HCT116 (cell line): ENCODE results near the gene BZW2. TPM values are rescaled to one million over a fixed set of nuclear protein-coding genes. Genes with fewer than 3 reads are reported as not detected.

Experiments
- ATAC-seq: fragments of 200-7000 bp; cut with Tn5 transposase; 2 replicates; pipeline ENCODE4 v1.9.1; 2020; ENCODE audit warnings: mild to moderate bottlenecking, moderate library complexity
- BruUV-seq: library from RNA; stranded (reverse); fragments of 400-500 nt; replicated peaks from 2 replicates; lab custom pipeline; 2021; lab: Mats Ljungman, UMichigan
- CTCF ChIA-PET: fragments of 300-600 bp; sonication (Branson Sonifier 250); formaldehyde crosslinking; loops from one replicate; lab custom pipeline; 2021; ENCODE audit warnings: antibody characterized with exemption; lab: Charles Lee
- POLR2A ChIA-PET: fragments of 300-600, 350-600 bp; sonication (Branson Sonifier 250); formaldehyde crosslinking; loops from one replicate; lab custom pipeline; 2021; ENCODE audit warnings: antibody characterized with exemption; lab: Charles Lee
- RAD21 ChIA-PET, 2 experiments: fragments of 300-600 bp; sonication (Branson Sonifier 250); formaldehyde crosslinking; loops; one replicate each; lab custom pipeline; 2023; ENCODE audit warnings: low total read pairs in 2 of 2; ENCODE audit not compliant: uncharacterized antibody in 2 of 2, unreplicated experiment in 2 of 2, low non-redundant PET in 1 of 2; lab: Charles Lee
- DNase-seq: peaks from one replicate; pipeline ENCODE4 v3.0.0-alpha.2; 2010; ENCODE audit warnings: low read depth, low spot score
- H2AFZ ChIP-seq: fragments of 200-600 bp; shearing (Covaris generic), sonication (generic); 2 replicates; pipeline ENCODE4 v1.6.1; 2017; ENCODE audit warnings: low read depth, mixed run types, mixed read lengths, antibody characterized with exemption, low read length; ENCODE audit not compliant: poor library complexity, severe bottlenecking
- H3K27ac ChIP-seq: 2 replicates; pipeline ENCODE4 v1.5.1; 2012; ENCODE audit warnings: low read depth, low read length
- H3K27me3 ChIP-seq: fragments of 200-600 bp; sonication (generic); 2 replicates; pipeline ENCODE4 v1.6.1; 2016; ENCODE audit warnings: mixed run types, low read length, mixed read lengths; ENCODE audit not compliant: insufficient read depth
- H3K36me3 ChIP-seq, 2 experiments: fragments of 200-500 bp in 1 of 2; fragments of 200-600 bp in 1 of 2; sonication (Bioruptor generic) in 1 of 2; sonication (generic) in 1 of 2; 2 replicates each; pipeline versions ENCODE4 v1.5.1 to v1.6.1; 2014 to 2016; ENCODE audit warnings: low read length in 2 of 2, inconsistent platforms in 1 of 2, mixed read lengths in 1 of 2, mixed run types in 1 of 2; ENCODE audit not compliant: insufficient read depth in 2 of 2, control insufficient read depth in 1 of 2
- H3K4me1 ChIP-seq, 2 experiments: fragments of 200-600 bp in 1 of 2; sonication (generic) in 1 of 2; 2 replicates each; pipeline versions ENCODE4 v1.5.1 to v1.6.1; 2012 to 2017; ENCODE audit warnings: low read length in 2 of 2, inconsistent platforms in 1 of 2, mild to moderate bottlenecking in 1 of 2, mixed read lengths in 1 of 2, mixed run types in 1 of 2, moderate library complexity in 1 of 2; ENCODE audit not compliant: insufficient read depth in 2 of 2, control insufficient read depth in 1 of 2
- H3K4me2 ChIP-seq: fragments of 200-600 bp; sonication (generic); 2 replicates; pipeline ENCODE4 v1.6.1; 2017; ENCODE audit warnings: mixed run types, low read length, mixed read lengths
- H3K4me3 ChIP-seq, 2 experiments: fragments of 200-600 bp in 1 of 2; sonication (generic) in 1 of 2; replicated peaks in 1 of 2; 2 replicates each; pipeline ENCODE4 v1.5.1; 2011 to 2016; ENCODE audit warnings: low read length in 2 of 2, control low read depth in 1 of 2, low read depth in 1 of 2, mild to moderate bottlenecking in 1 of 2, mixed read lengths in 1 of 2, mixed run types in 1 of 2
- H3K79me2 ChIP-seq: fragments of 200-600 bp; sonication (generic); 2 replicates; pipeline ENCODE4 v1.6.1; 2017; ENCODE audit warnings: mild to moderate bottlenecking, mixed run types, low read length, moderate library complexity, mixed read lengths; ENCODE audit not compliant: insufficient read depth
- H3K9ac ChIP-seq: fragments of 200-600 bp; sonication (generic); 2 replicates; pipeline ENCODE4 v1.6.1; 2016; ENCODE audit warnings: low read length, mixed read lengths
- H3K9me2 ChIP-seq: fragments of 200-600 bp; sonication (generic), shearing (Covaris generic); 2 replicates; pipeline ENCODE4 v1.6.1; 2017; ENCODE audit warnings: mixed run types, mild to moderate bottlenecking, moderate library complexity; ENCODE audit not compliant: insufficient read depth
- H3K9me3 ChIP-seq, 2 experiments: fragments of 200-500 bp in 1 of 2; fragments of 200-600 bp in 1 of 2; sonication (Bioruptor generic) in 1 of 2; sonication (generic) in 1 of 2; 2 replicates each; pipeline ENCODE4 v1.6.1; 2014 to 2017; ENCODE audit warnings: low read length in 2 of 2, mixed read lengths in 2 of 2, inconsistent platforms in 1 of 2, low read depth in 1 of 2, mild to moderate bottlenecking in 1 of 2, mixed run types in 1 of 2, moderate library complexity in 1 of 2; ENCODE audit not compliant: control insufficient read depth in 1 of 2, insufficient read depth in 1 of 2
- H4K20me1 ChIP-seq: fragments of 200-600 bp; sonication (generic), shearing (Covaris generic); 2 replicates; pipeline ENCODE4 v1.6.1; 2017; ENCODE audit warnings: mixed run types, mild to moderate bottlenecking, moderate library complexity; ENCODE audit not compliant: insufficient read depth
- CEBPB ChIP-seq: IDR thresholded peaks from 2 replicates; pipeline ENCODE4 v1.6.1; 2012; ENCODE audit warnings: low read depth
- ELF1 ChIP-seq: IDR thresholded peaks from 2 replicates; pipeline ENCODE4 v1.6.1; 2012; ENCODE audit warnings: low read depth, borderline replicate concordance
- JUND ChIP-seq: IDR thresholded peaks from 2 replicates; pipeline ENCODE4 v1.6.1; 2012
- intact Hi-C: fragments of 100-400 bp; cut with micrococcal nuclease; formaldehyde crosslinking; loops from 2 replicates; pipeline ENCODE4 v1.10.0; 2022
- total RNA-seq: library from RNA; stranded (reverse); gene quantifications from one replicate; pipeline ENCODE4 v1.2.1, GENCODE V29; 2021; ENCODE audit not compliant: unreplicated experiment
- TF ChIP-seq, protein P1 (sequence below): IDR thresholded peaks from 2 replicates; pipeline ENCODE4 v1.6.1; 2012; ENCODE audit warnings: low read depth

The BZW2 gene
- total RNA-seq, 1 experiment from 2014 or later, result 119 TPM

DNA sequence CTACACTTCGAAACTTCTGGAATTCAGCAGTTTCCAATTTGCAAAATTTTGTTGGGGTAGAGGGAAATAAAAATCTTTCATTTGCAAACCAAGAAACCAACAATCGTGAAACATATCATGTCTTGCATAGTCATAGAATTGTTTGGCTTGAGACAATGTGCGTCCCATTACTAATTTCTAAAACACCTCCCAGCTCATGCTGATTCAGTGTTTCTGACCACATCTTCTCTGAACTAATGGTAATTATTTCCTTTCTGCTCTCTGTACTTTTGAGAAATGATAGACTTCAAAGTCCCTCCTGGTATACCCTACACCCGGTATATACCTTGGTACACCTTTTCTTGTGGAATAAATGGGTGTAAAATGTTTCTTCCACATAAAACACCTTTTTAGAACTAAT lies 65.7 kb downstream of the BZW2 start (continued):
- TF ChIP-seq, protein P1, sequence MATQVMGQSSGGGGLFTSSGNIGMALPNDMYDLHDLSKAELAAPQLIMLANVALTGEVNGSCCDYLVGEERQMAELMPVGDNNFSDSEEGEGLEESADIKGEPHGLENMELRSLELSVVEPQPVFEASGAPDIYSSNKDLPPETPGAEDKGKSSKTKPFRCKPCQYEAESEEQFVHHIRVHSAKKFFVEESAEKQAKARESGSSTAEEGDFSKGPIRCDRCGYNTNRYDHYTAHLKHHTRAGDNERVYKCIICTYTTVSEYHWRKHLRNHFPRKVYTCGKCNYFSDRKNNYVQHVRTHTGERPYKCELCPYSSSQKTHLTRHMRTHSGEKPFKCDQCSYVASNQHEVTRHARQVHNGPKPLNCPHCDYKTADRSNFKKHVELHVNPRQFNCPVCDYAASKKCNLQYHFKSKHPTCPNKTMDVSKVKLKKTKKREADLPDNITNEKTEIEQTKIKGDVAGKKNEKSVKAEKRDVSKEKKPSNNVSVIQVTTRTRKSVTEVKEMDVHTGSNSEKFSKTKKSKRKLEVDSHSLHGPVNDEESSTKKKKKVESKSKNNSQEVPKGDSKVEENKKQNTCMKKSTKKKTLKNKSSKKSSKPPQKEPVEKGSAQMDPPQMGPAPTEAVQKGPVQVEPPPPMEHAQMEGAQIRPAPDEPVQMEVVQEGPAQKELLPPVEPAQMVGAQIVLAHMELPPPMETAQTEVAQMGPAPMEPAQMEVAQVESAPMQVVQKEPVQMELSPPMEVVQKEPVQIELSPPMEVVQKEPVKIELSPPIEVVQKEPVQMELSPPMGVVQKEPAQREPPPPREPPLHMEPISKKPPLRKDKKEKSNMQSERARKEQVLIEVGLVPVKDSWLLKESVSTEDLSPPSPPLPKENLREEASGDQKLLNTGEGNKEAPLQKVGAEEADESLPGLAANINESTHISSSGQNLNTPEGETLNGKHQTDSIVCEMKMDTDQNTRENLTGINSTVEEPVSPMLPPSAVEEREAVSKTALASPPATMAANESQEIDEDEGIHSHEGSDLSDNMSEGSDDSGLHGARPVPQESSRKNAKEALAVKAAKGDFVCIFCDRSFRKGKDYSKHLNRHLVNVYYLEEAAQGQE, result no peak
- TF ChIP-seq, all 23 proteins: peak for 0

DNA sequence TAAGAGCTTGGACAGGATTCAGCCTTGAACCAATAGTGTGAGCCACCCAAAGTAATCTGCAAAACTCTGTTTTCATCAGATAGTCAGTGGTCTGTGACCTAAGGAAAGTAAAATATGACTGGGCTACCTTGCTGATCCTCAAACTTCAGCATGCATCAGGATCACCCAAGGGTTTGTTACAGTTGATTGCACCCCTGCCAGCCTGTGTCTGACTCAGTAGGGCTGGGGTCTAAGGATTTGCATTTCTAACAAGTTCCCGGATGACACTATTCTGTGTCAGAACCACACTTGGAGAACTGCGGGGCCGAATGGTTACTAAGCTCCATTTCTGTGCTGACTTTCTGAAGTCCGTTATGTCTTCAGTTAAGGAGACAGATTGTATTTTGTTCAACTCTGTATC lies 66.9 kb downstream of the BZW2 start:
- Histone ChIP-seq H2AFZ (no peak overlapping the region), H4K20me1 (no peaks in the 10 kb centered on the region; the same call in 1 of the 2 replicates), H3K27me3 (no peaks in the 10 kb centered on the region), H3K9me3 (no peaks in the 10 kb centered on the region), H3K27ac (no peak overlapping the region), H3K4me2 (no peak overlapping the region), H3K4me3 (no peak overlapping the region), H3K4me1 (no peaks in the 10 kb centered on the region), H3K9ac (no peak overlapping the region), H3K9me2 (no peaks in the 10 kb centered on the region), H3K79me2 (no peaks in the 10 kb centered on the region), H3K36me3 (no peaks in the 10 kb centered on the region)
- ChIA-PET POLR2A (no interaction called here), CTCF (no interaction called here), RAD21 (no interaction called here)
- TF ChIP-seq CEBPB, result no peak
- TF ChIP-seq ELF1, result no peak
- TF ChIP-seq JUND, result no peak
- TF ChIP-seq, protein P1, result no peak
- intact Hi-C loops, result no loop called here
- BruUV-seq, result no TSS peak
- no peak for DNase-seq
- no peak for ATAC-seq
